ENCODE measurements around the gene TMEM132D.

GRCh38 chr12:129446696-129447095 lies 457.1 kb downstream of the TMEM132D start:
- TF ChIP-seq TAF1 (IDR thresholded peaks at IDR 0.05; ENCODE audit: borderline replicate concordance, low read depth, low read length): no peak
- TF ChIP-seq POLR2AphosphoS5 (IDR thresholded peaks at IDR 0.05; ENCODE audit: low read depth, low read length): no peak
- no peak for TF ChIP-seq POLR2A (IDR thresholded peaks at IDR 0.05; ENCODE audit: low read depth, low read length)

Measured in GM12892 (cell line).